HepG2 (cell line): ENCODE measurements around the gene SLC25A48. TPM values are rescaled to one million over a fixed set of nuclear protein-coding genes. Genes with fewer than 3 reads are reported as not detected.

ENCODE experiments used
- CENPT ChIP-seq: sonication (generic); formaldehyde crosslinking; IDR thresholded peaks from 2 replicates; pipeline ENCODE4 v1.8.0; 2022; ENCODE audit warnings: low read depth, mild to moderate bottlenecking, moderate library complexity, missing genetic modification reagents
- FOXO1 ChIP-seq: sonication (generic); formaldehyde crosslinking; IDR thresholded peaks from 2 replicates; pipeline ENCODE4 v1.4.0; 2020; ENCODE audit warnings: missing genetic modification reagents
- GZF1 ChIP-seq: sonication (generic); formaldehyde crosslinking; IDR thresholded peaks from 2 replicates; pipeline ENCODE4 v1.5.1; 2020; ENCODE audit warnings: mild to moderate bottlenecking, missing genetic modification reagents
- HBP1 ChIP-seq: IDR thresholded peaks from 2 replicates; pipeline ENCODE4 v1.6.1; 2016; ENCODE audit warnings: low read depth, control low read depth
- MIXL1 ChIP-seq: IDR thresholded peaks from 2 replicates; pipeline ENCODE4 v1.6.1; 2016
- MXD4 ChIP-seq: IDR thresholded peaks from 2 replicates; pipeline ENCODE4 v1.6.1; 2016; ENCODE audit warnings: mild to moderate bottlenecking, missing biosample characterization, missing genetic modification reagents
- SP140L ChIP-seq: sonication (generic); formaldehyde crosslinking; IDR thresholded peaks from 2 replicates; pipeline ENCODE4 v1.4.0; 2020; ENCODE audit warnings: missing genetic modification reagents, borderline replicate concordance
- SP2 ChIP-seq: sonication (generic); formaldehyde crosslinking; IDR thresholded peaks from 2 replicates; pipeline ENCODE4 v1.5.1; 2020; ENCODE audit warnings: mild to moderate bottlenecking, missing genetic modification reagents
- STAT5B ChIP-seq: sonication (generic); formaldehyde crosslinking; IDR thresholded peaks from 2 replicates; pipeline ENCODE4 v1.4.0; 2020; ENCODE audit warnings: missing genetic modification reagents
- TEAD3 ChIP-seq: optimal IDR thresholded peaks from 2 replicates; pipeline ENCODE3; 2016; ENCODE audit warnings: borderline replicate concordance
- ZNF333 ChIP-seq: sonication (generic); formaldehyde crosslinking; IDR thresholded peaks from 2 replicates; pipeline ENCODE4 v1.4.0; 2020; ENCODE audit warnings: mild to moderate bottlenecking, missing genetic modification reagents, borderline replicate concordance
- ZNF343 ChIP-seq: sonication (generic); formaldehyde crosslinking; IDR thresholded peaks from 2 replicates; pipeline ENCODE4 v1.4.0; 2020; ENCODE audit warnings: mild to moderate bottlenecking, missing genetic modification reagents
- ZNF496 ChIP-seq: sonication (generic); formaldehyde crosslinking; IDR thresholded peaks from 2 replicates; pipeline ENCODE4 v1.8.1; 2023; ENCODE audit warnings: mild to moderate bottlenecking, moderate library complexity, missing genetic modification reagents; ENCODE audit not compliant: insufficient replicate concordance
- ZNF704 ChIP-seq: sonication (generic); formaldehyde crosslinking; IDR thresholded peaks from 2 replicates; pipeline ENCODE4 v1.8.1; 2023; ENCODE audit warnings: mild to moderate bottlenecking, inconsistent platforms, moderate library complexity, missing genetic modification reagents, borderline replicate concordance
- ZNF780A ChIP-seq: sonication (generic); formaldehyde crosslinking; IDR thresholded peaks from 2 replicates; pipeline ENCODE4 v1.8.0; 2022; ENCODE audit warnings: mild to moderate bottlenecking, missing genetic modification reagents, moderate library complexity
- ZNF788 ChIP-seq: sonication (generic); formaldehyde crosslinking; IDR thresholded peaks from 2 replicates; pipeline ENCODE4 v1.5.0; 2020; ENCODE audit warnings: mild to moderate bottlenecking, missing genetic modification reagents, borderline replicate concordance
- ZNF800 ChIP-seq: sonication (generic); formaldehyde crosslinking; IDR thresholded peaks from 2 replicates; pipeline ENCODE4 v1.4.0; 2020; ENCODE audit warnings: missing genetic modification reagents
- ZSCAN9 ChIP-seq: IDR thresholded peaks from 2 replicates; pipeline ENCODE4 v1.6.1; 2016; ENCODE audit warnings: borderline replicate concordance
- polyA plus RNA-seq, 8 experiments: library from polyadenylated mRNA; depleted of rRNA in 3 of 8; stranded (reverse) in 7 of 8; unstranded in 1 of 8; fragments of >200 nt; fragmentation: Illumina TruSeq in 4 of 8; extraction: Trizol in 4 of 8; gene quantifications; 2 replicates each; pipeline versions ENCODE4 v1.2.1 to v1.2.3, GENCODE V29; 2011 to 2016; ENCODE audit warnings: low read depth in 4 of 8, missing spikeins in 1 of 8, mixed read lengths in 1 of 8; ENCODE audit not compliant: insufficient read depth in 1 of 8
- total RNA-seq, 5 experiments: library from RNA; depleted of rRNA; stranded (reverse); fragments of >200 nt; fragmentation: Illumina TruSeq; extraction: Trizol; gene quantifications; 2 replicates each; pipeline ENCODE4 v1.2.3, GENCODE V29; 2016; ENCODE audit warnings: low read depth in 1 of 5
- TF ChIP-seq, protein P1 (sequence below): sonication (generic); formaldehyde crosslinking; conservative IDR thresholded peaks from 2 replicates; pipeline ENCODE4 v1.8.0; 2022; ENCODE audit warnings: mild to moderate bottlenecking, moderate library complexity, missing genetic modification reagents
- TF ChIP-seq, protein P2 (sequence below): sonication (generic); formaldehyde crosslinking; IDR thresholded peaks from 2 replicates; pipeline ENCODE4 v1.4.0; 2020; ENCODE audit warnings: low read depth, mild to moderate bottlenecking, missing genetic modification reagents

SLC25A48 gene
- total and polyA plus RNA-seq, 2 of the 13 experiments (the other 11 are each of a cell fraction or from before 2014, with no cell fraction given): 0.17 to 4.5 TPM

GRCh38 chr5:135887447-135887864 lies 53.0 kb downstream of the SLC25A48 start (continued):
- TF ChIP-seq ZSCAN9: no peak
- TF ChIP-seq ZNF333 (CRISPR knock-in tag): no peak
- TF ChIP-seq TEAD3 (CRISPR knock-in tag): no peak
- TF ChIP-seq FOXO1 (CRISPR knock-in tag): 0 out of 2 replicates have a peak, but pooled peaks have one; percentile 33
- TF ChIP-seq CENPT: no peak
- TF ChIP-seq ZNF704 (CRISPR knock-in tag): no peak
- no peak for TF ChIP-seq ZNF343
- TF ChIP-seq ZNF780A: no peak
- no peak for TF ChIP-seq ZNF496 (CRISPR knock-in tag)
- TF ChIP-seq GZF1 (CRISPR knock-in tag): no peak
- TF ChIP-seq STAT5B (CRISPR knock-in tag): no peak
- no peak for TF ChIP-seq SP2
- TF ChIP-seq HBP1 (CRISPR knock-in tag): no peak
- TF ChIP-seq, protein P1, sequence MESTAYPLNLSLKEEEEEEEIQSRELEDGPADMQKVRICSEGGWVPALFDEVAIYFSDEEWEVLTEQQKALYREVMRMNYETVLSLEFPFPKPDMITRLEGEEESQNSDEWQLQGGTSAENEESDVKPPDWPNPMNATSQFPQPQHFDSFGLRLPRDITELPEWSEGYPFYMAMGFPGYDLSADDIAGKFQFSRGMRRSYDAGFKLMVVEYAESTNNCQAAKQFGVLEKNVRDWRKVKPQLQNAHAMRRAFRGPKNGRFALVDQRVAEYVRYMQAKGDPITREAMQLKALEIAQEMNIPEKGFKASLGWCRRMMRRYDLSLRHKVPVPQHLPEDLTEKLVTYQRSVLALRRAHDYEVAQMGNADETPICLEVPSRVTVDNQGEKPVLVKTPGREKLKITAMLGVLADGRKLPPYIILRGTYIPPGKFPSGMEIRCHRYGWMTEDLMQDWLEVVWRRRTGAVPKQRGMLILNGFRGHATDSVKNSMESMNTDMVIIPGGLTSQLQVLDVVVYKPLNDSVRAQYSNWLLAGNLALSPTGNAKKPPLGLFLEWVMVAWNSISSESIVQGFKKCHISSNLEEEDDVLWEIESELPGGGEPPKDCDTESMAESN (CRISPR knock-in tag): no peak
- TF ChIP-seq MIXL1 (CRISPR knock-in tag): no peak
- TF ChIP-seq, protein P2, sequence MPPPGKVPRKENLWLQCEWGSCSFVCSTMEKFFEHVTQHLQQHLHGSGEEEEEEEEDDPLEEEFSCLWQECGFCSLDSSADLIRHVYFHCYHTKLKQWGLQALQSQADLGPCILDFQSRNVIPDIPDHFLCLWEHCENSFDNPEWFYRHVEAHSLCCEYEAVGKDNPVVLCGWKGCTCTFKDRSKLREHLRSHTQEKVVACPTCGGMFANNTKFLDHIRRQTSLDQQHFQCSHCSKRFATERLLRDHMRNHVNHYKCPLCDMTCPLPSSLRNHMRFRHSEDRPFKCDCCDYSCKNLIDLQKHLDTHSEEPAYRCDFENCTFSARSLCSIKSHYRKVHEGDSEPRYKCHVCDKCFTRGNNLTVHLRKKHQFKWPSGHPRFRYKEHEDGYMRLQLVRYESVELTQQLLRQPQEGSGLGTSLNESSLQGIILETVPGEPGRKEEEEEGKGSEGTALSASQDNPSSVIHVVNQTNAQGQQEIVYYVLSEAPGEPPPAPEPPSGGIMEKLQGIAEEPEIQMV (CRISPR knock-in tag): no peak
- TF ChIP-seq SP140L (CRISPR knock-in tag): no peak
- TF ChIP-seq ZNF800 (CRISPR knock-in tag): 0 out of 2 replicates have a peak, but pooled peaks have one; percentile 36
- TF ChIP-seq MXD4: no peak
- TF ChIP-seq ZNF788: no peak
